Stomach (tissue), 4 donors: Measurements from ENCODE around the gene SNU13.

Source experiments
- CTCF ChIP-seq, 7 experiments: fragments of 450-650 bp in 4 of 7; fragments of 200-600 bp in 3 of 7; sonication (generic) in 3 of 7; IDR thresholded peaks; one replicate each; pipeline ENCODE4 v1.5.1; 2016 to 2019; ENCODE audit warnings: antibody characterized with exemption in 7 of 7, control low read depth in 2 of 7, mild to moderate bottlenecking in 1 of 7
- EP300 ChIP-seq: sonication (generic); formaldehyde crosslinking; IDR thresholded peaks from one replicate; pipeline ENCODE4 v1.6.1; 2017; ENCODE audit warnings: antibody characterized with exemption
- POLR2A ChIP-seq, 4 donors: fragments of 450-650 bp; IDR thresholded peaks; one replicate each; pipeline ENCODE4 v1.6.1; 2016; ENCODE audit warnings: antibody characterized with exemption in 4 of 4, control low read depth in 2 of 4, mild to moderate bottlenecking in 1 of 4, moderate library complexity in 1 of 4
- POLR2AphosphoS5 ChIP-seq, 3 donors: sonication (generic); formaldehyde crosslinking; IDR thresholded peaks; one replicate each; pipeline ENCODE4 v1.6.1; 2016; ENCODE audit warnings: antibody characterized with exemption in 3 of 3

GRCh38 chr22:41650229-41650628, 38.4 kb downstream of the SNU13 start:
- TF ChIP-seq CTCF (IDR thresholded peaks at IDR 0.05) (no peak), EP300 (no peak), POLR2AphosphoS5 (IDR thresholded peaks at IDR 0.05) (no peak), POLR2A (IDR thresholded peaks at IDR 0.05) (no peak)
